ENCODE measurements around the gene OR1L4.

- TF ChIP-seq CTCF (conservative IDR thresholded peaks at IDR 0.05; ENCODE audit: low read depth, low read length) (no peak), EZH2phosphoT487 (IDR thresholded peaks at IDR 0.05; ENCODE audit: borderline replicate concordance, low read length) (no peak)
These were observed 31.0 kb downstream of the OR1L4 start for GRCh38 chr9:122754825-122755224.
